Glutamatergic neuron (in vitro differentiated cells): Measurements from ENCODE around the gene ZFR. TPM values are rescaled to one million over a fixed set of nuclear protein-coding genes. Genes with fewer than 3 reads are reported as not detected.
"Not testable (repeated sequence)": the region's sequence is repeated elsewhere in the genome, so short reads cannot be mapped to it uniquely, and the experiment has no call there.

Experiments
- DNase-seq: peaks from one replicate; pipeline ENCODE4 v3.0.0; 2022
- H3K27ac Mint-ChIP-seq: one replicate; pipeline ENCODE4 v1.8.0; 2020; ENCODE audit warnings: mild to moderate bottlenecking, mixed read lengths, inconsistent platforms; ENCODE audit not compliant: unreplicated experiment
- H3K27me3 Mint-ChIP-seq: one replicate; pipeline ENCODE4 v1.8.0; 2020; ENCODE audit warnings: mild to moderate bottlenecking, moderate library complexity, mixed read lengths, inconsistent platforms; ENCODE audit not compliant: unreplicated experiment
- H3K36me3 Mint-ChIP-seq: one replicate; pipeline ENCODE4 v1.8.0; 2020; ENCODE audit warnings: mild to moderate bottlenecking, mixed read lengths, inconsistent platforms; ENCODE audit not compliant: unreplicated experiment
- H3K4me1 Mint-ChIP-seq: one replicate; pipeline ENCODE4 v1.8.0; 2020; ENCODE audit warnings: mild to moderate bottlenecking, low read depth, mixed read lengths, inconsistent platforms; ENCODE audit not compliant: unreplicated experiment
- H3K4me3 Mint-ChIP-seq: one replicate; pipeline ENCODE4 v1.8.0; 2020; ENCODE audit warnings: mild to moderate bottlenecking, mixed read lengths, inconsistent platforms; ENCODE audit not compliant: unreplicated experiment
- H3K9me3 Mint-ChIP-seq: one replicate; pipeline ENCODE4 v1.8.0; 2020; ENCODE audit warnings: mild to moderate bottlenecking, moderate library complexity, mixed read lengths, inconsistent platforms; ENCODE audit not compliant: unreplicated experiment
- CTCF ChIP-seq: fragments of 200-600 bp; sonication (generic); IDR thresholded peaks from one replicate; pipeline ENCODE4 v1.5.0; 2021; ENCODE audit not compliant: partially characterized antibody, unreplicated experiment
- total RNA-seq: library from RNA; stranded (reverse); fragmentation: NEBNext Ultra II Directional; extraction: Animal tissue kit (Norgen Biotek cat#: 25700); gene quantifications from one replicate; pipeline ENCODE4 v1.2.1, GENCODE V29; 2021; ENCODE audit not compliant: unreplicated experiment

Gene ZFR
- total RNA-seq, 1 donor from 2014 or later: 84.5 TPM

GRCh38 chr5:32369032-32369431 is 75.5 kb downstream of the ZFR start:
- no peaks in the 10 kb centered on the region for H3K27me3 Mint-ChIP-seq
- no peaks in the 10 kb centered on the region for H3K9me3 Mint-ChIP-seq
- H3K27ac Mint-ChIP-seq: no peak overlapping the region
- H3K4me1 Mint-ChIP-seq: no peaks in the 10 kb centered on the region
- H3K4me3 Mint-ChIP-seq: no peak overlapping the region
- H3K36me3 Mint-ChIP-seq: no peaks in the 10 kb centered on the region
- no peak for DNase-seq
- no peak for TF ChIP-seq CTCF

GRCh38 chr5:32367271-32367670 is 77.3 kb downstream of the ZFR start:
- not testable (repeated sequence) for H3K9me3 Mint-ChIP-seq, H3K27me3 Mint-ChIP-seq, H3K4me1 Mint-ChIP-seq, H3K4me3 Mint-ChIP-seq, H3K27ac Mint-ChIP-seq, DNase-seq, H3K36me3 Mint-ChIP-seq

GRCh38 chr5:32365623-32366022 is 78.9 kb downstream of the ZFR start:
- no peak for TF ChIP-seq CTCF
- no peaks in the 10 kb centered on the region for H3K9me3 Mint-ChIP-seq
- H3K36me3 Mint-ChIP-seq: no peaks in the 10 kb centered on the region
- no peak overlapping the region for H3K27ac Mint-ChIP-seq
- H3K4me3 Mint-ChIP-seq: no peak overlapping the region
- H3K27me3 Mint-ChIP-seq: no peaks in the 10 kb centered on the region
- DNase-seq: no peak
- no peaks in the 10 kb centered on the region for H3K4me1 Mint-ChIP-seq

- no peaks in the 10 kb centered on the region for H3K27me3 Mint-ChIP-seq
- H3K4me1 Mint-ChIP-seq: no peaks in the 10 kb centered on the region
- no peak for DNase-seq
- H3K9me3 Mint-ChIP-seq: no peaks in the 10 kb centered on the region
- H3K4me3 Mint-ChIP-seq: no peak overlapping the region
- no peak overlapping the region for H3K27ac Mint-ChIP-seq
- no peaks in the 10 kb centered on the region for H3K36me3 Mint-ChIP-seq
- no peak for TF ChIP-seq CTCF
These were observed 81.5 kb downstream of the ZFR start for GRCh38 chr5:32363030-32363429.

GRCh38 chr5:32362527-32362926 is 82.0 kb downstream of the ZFR start:
- Mint-ChIP-seq H3K4me1 (no peaks in the 10 kb centered on the region), H3K36me3 (no peaks in the 10 kb centered on the region), H3K4me3 (no peak overlapping the region), H3K27ac (no peak overlapping the region), H3K27me3 (no peaks in the 10 kb centered on the region), H3K9me3 (no peaks in the 10 kb centered on the region)
- TF ChIP-seq CTCF: no peak
- no peak for DNase-seq

GRCh38 chr5:32360906-32361305 is 83.6 kb downstream of the ZFR start:
- H3K4me3 Mint-ChIP-seq: no peak overlapping the region
- no peaks in the 10 kb centered on the region for H3K4me1 Mint-ChIP-seq
- H3K36me3 Mint-ChIP-seq: no peaks in the 10 kb centered on the region
- no peaks in the 10 kb centered on the region for H3K9me3 Mint-ChIP-seq
- H3K27ac Mint-ChIP-seq: no peak overlapping the region
- DNase-seq: no peak
- no peaks in the 10 kb centered on the region for H3K27me3 Mint-ChIP-seq
- TF ChIP-seq CTCF: no peak
